Epithelial cell of proximal tubule (primary cell): ENCODE measurements around the gene TMEM258. TPM values are rescaled to one million over a fixed set of nuclear protein-coding genes. Genes with fewer than 3 reads are reported as not detected.
A peak's percentile ranks its signal among the peaks of the same experiment; 100 is the strongest.

ENCODE experiments used
- DNase-seq: peaks from one replicate; pipeline ENCODE4 v3.0.0-alpha.2; 2011; ENCODE audit warnings: low read depth
- H3K4me3 ChIP-seq: 2 replicates; pipeline ENCODE4 v1.5.1; 2011; ENCODE audit warnings: low read depth, mild to moderate bottlenecking, low read length
- total RNA-seq: library from RNA; depleted of rRNA; stranded (reverse); fragments of >200 nt; gene quantifications from 2 replicates; pipeline ENCODE4 v1.2.3, GENCODE V29; 2015
- TF ChIP-seq, protein P1 (sequence below): conservative IDR thresholded peaks from 2 replicates; pipeline ENCODE4 v1.5.1; 2012; ENCODE audit warnings: low read depth, mild to moderate bottlenecking, low read length

The TMEM258 gene
- 95.1 and 102 TPM in 2 replicates for total RNA-seq

DNA sequence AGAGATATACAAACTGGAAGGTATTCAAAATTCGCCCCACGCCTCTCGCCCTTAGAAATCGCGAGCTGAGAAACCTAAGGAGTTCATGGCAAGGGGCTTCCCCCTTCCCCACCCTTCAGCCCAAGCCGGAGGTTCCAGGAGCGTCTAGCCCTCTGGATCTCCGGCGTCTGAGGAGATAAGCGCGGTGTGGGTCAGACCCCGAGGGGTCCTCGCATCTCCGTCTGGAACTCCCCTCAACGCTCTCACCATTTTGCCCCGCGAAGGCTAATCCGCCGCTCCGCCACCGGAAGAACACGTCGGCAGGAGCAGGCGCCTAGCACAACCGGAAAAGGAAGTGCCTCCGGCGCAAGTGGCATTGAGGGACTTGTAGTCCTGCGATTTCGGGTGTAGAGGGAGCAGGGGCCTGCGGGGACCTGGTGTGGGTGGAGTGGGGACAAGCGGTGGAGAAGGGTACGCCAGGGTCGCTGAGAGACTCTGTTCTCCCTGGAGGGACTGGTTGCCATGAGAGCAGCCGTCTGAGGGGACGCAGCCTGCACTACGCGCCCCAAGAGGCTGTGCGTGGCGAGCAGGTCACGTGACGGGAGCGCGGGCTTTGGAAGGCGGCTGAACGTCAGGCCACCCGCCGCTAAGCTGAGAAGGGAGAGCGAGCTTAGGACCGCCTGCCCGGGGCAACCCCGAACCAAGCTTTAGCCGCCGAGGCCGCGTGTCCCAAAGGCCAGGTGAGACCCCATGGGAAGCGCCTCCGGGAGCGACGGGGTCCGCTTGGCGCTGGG, at the start of gene TMEM258, which contains the start of gene FEN1:
Gene TMEM258, minus strand, starts transcription at position 290 of the 773 bp plus-strand sequence. Its CDS starts 41 bp downstream, at position 249.
Gene FEN1, plus strand, starts transcription at position 602 of the 773 bp plus-strand sequence. CDS start 2,451 bp downstream, outside the sequence.
- TF ChIP-seq, protein P1, sequence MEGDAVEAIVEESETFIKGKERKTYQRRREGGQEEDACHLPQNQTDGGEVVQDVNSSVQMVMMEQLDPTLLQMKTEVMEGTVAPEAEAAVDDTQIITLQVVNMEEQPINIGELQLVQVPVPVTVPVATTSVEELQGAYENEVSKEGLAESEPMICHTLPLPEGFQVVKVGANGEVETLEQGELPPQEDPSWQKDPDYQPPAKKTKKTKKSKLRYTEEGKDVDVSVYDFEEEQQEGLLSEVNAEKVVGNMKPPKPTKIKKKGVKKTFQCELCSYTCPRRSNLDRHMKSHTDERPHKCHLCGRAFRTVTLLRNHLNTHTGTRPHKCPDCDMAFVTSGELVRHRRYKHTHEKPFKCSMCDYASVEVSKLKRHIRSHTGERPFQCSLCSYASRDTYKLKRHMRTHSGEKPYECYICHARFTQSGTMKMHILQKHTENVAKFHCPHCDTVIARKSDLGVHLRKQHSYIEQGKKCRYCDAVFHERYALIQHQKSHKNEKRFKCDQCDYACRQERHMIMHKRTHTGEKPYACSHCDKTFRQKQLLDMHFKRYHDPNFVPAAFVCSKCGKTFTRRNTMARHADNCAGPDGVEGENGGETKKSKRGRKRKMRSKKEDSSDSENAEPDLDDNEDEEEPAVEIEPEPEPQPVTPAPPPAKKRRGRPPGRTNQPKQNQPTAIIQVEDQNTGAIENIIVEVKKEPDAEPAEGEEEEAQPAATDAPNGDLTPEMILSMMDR = no peak
- peak within 1 kb of the TSS; percentile 67 for H3K4me3 ChIP-seq
- DNase-seq = no peak

DNA sequence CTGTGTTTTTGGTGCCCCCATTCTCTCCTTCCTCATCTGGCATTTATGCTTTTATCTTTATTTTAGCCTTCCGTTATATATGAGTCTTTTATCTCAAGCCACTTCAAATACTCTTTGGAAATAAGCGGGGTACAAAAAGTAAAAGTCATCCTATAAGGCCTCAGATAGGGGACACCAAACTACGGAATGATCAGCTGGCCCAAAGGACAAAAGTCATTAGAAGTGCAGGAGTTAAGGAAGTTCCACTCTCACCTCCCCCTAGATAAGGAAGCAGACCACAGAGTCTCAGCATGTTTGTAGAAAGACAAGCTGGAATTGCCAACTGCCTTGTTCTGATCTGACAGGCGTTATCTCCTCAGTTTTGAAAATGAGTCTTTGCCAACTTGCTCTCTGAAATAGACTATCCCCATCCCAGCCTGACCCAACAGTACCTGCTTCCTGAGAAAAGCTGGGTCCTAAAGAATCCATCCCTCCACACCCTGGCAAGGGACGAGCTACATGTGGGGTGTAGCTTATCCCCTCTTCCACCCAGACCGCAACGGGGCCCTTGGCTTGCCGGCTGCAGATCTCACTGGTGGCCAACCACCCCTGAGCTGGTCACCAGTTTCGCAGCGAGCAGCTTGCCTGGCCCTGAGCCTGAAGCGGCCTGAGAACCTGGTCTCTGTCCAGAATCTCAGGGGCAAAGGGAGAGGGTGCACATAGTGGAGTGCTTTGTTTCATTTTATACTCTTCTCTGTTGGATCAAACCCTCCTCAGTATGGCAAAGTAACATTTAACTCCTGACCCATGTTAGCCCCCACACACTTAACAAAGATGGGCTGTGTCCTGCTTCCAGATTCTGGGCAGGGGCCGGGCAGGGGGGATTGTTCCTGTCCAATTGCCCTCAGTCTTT, 49.5 kb upstream of the TMEM258 start:
- TF ChIP-seq, protein P1 = no peak
- H3K4me3 ChIP-seq = no peak overlapping the region
- no peak for DNase-seq

DNA sequence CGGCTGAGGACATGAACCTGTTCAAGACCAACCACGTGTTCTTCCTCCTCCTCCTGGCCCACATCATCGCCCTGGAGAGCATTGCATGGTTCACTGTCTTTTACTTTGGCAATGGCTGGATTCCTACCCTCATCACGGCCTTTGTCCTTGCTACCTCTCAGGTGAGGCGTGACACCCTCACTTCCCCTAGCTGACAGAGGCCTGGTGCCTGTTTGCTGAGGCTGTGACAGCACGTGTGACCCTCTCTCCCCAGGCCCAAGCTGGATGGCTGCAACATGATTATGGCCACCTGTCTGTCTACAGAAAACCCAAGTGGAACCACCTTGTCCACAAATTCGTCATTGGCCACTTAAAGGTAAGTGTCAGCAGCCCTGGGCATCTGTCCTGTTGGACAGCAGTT, 48.0 kb upstream of the TMEM258 start:
- TF ChIP-seq, protein P1 = no peak
- H3K4me3 ChIP-seq = no peak overlapping the region
- no peak for DNase-seq

DNA sequence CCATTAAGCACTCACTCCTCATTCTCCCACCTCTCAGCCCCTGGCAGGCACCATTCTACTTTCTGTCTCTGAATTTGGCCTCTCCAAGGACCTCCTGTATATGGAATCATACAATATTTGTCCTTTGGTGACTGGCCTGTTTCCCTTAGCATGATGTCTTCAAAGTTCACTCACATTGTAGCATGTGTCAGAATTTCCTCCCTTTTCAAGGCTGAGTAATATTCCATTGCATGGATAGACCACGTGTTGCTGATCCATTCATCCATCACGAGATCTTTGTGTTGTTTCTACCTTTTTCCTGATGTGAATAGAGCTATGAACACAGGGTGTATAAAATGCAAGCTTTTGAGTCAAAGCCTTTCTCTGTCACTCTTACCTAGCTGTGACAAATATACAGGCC, 47.3 kb upstream of the TMEM258 start:
- no peak overlapping the region for H3K4me3 ChIP-seq
- DNase-seq = no peak
- TF ChIP-seq, protein P1 = no peak

DNA sequence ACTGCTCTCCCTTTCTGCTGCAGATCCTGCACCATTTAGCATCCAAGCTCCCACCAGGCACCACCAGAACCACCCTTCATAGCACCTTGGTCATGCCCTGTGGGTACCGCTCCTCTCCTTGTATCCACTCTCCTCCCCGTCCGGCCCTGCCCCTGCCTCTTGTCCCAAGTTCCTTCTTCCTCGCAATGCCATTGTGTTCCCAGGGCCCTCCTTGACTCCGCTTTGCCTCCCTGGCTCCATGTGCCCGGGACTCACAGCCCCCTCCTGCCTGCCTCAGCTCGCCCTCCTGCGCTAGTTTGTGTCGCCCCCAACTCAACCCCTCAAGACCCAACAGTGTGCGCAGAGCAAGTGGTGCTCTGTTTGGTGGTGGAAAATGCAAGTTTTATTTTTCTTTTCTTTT, 46.5 kb upstream of the TMEM258 start:
- H3K4me3 ChIP-seq = no peak overlapping the region
- TF ChIP-seq, protein P1 = no peak
- no peak for DNase-seq

DNA sequence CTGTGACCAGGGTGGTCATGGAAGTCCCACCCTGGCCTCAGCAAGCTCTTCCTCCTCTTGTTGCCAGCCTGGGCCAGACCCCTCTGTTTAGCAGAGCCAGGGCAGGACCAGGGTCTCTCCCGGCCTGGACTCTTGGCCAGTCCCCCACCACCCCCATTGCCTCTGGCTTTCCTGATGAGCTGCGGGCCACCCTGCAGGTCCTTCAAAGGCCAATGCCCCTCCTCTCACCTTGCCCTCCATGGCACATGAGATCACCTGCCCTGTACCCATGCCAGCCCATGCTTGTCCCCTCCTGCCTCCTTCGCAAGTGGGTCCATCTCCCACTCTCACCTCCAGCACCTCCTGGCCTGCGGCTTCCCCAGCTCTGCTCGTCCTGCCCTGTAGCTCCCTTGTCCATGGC, 46.1 kb upstream of the TMEM258 start:
- no peak for DNase-seq
- TF ChIP-seq, protein P1 = no peak
- H3K4me3 ChIP-seq = no peak overlapping the region
